ENCODE results near the gene PGAP2. TPM values are rescaled to one million over a fixed set of nuclear protein-coding genes. Genes with fewer than 3 reads are reported as not detected.

PGAP2 gene
- total and polyA plus RNA-seq, 2 of the 4 experiments (the other 2 are of a cell fraction): 10.6 to 31.3 TPM

- no peak overlapping the region for H4K5ac ChIP-seq (ENCODE audit: low read depth, low read length)
- peaks cover 11% of the 10 kb centered on the region for H3K4me1 ChIP-seq (ENCODE audit: control insufficient read depth, insufficient read depth, low read length)
- H2BK5ac ChIP-seq (ENCODE audit: low read depth, low read length, poor library complexity, severe bottlenecking): no peak overlapping the region
- no peak overlapping the region for H2BK120ac ChIP-seq (ENCODE audit: low read depth, low read length)
- no peaks in the 10 kb centered on the region for H3K9me3 ChIP-seq (ENCODE audit: control insufficient read depth, insufficient read depth, low read length)
- ChIA-PET POLR2A (ENCODE audit: unreplicated experiment) (no interaction called here), CTCF (no interaction called here)
- H4K91ac ChIP-seq (ENCODE audit: insufficient read depth, low read depth, low read length): no peak overlapping the region
- H2AFZ ChIP-seq (replicated peaks; ENCODE audit: low read length, poor library complexity): no peak overlapping the region
- no peak overlapping the region for H2AK5ac ChIP-seq (ENCODE audit: low read depth, low read length)
- no TSS peak for BruUV-seq (replicated peaks)
- no peaks in the 10 kb centered on the region for H3K27me3 ChIP-seq (ENCODE audit: control insufficient read depth, insufficient read depth, low read length)
- H3K18ac ChIP-seq (ENCODE audit: low read depth, low read length): no peak overlapping the region
- no peak overlapping the region for H2BK20ac ChIP-seq (ENCODE audit: low read depth, low read length)
- dilution Hi-C loops (cut with HindIII; ENCODE audit: low sequenced_read_pairs, unreplicated experiment): no loop called here
- intact Hi-C loops (cut with micrococcal nuclease): no loop called here
- no CpG with 5 or more reads among the region's 2 CpGs for WGBS, 2 experiments (ENCODE audit: extremely low coverage in 2 of 2, insufficient read length in 1 of 2)
- H4K8ac ChIP-seq (ENCODE audit: low read depth in 2 of 2, low read length in 2 of 2): no peak overlapping the region
- no peak overlapping the region for H2BK15ac ChIP-seq (ENCODE audit: low read depth, low read length)
- in situ Hi-C loops (cut with MboI; ENCODE audit: low sequenced_read_pairs): no loop called here
- H3K36me3 ChIP-seq (ENCODE audit: control insufficient read depth, insufficient read depth, low read length): peaks cover 12% of the 10 kb centered on the region
- TF ChIP-seq POLR2A (IDR thresholded peaks at IDR 0.05; ENCODE audit: low read depth, low read length): no peak
- no peak for TF ChIP-seq RFX5 (IDR thresholded peaks at IDR 0.05; ENCODE audit: low read depth, low read length)
- H3K56ac ChIP-seq (ENCODE audit: extremely low read depth, insufficient read depth, low read length): no peak overlapping the region
- peaks cover 46% of the 10 kb centered on the region for H3K9me1 ChIP-seq (ENCODE audit: insufficient read depth, low read length)
- no peak overlapping the region for H3K14ac ChIP-seq (replicated peaks; ENCODE audit: low read depth, low read length)
- no peak overlapping the region for H3K9ac ChIP-seq (ENCODE audit: low read depth, low read length)
- ATAC-seq (ENCODE audit: low read depth): no peak
- H2AK9ac ChIP-seq (replicated peaks; ENCODE audit: low read depth, low read length, poor library complexity): no peak overlapping the region
- H3K23ac ChIP-seq (ENCODE audit: low read depth, low read length): no peak overlapping the region
- H3K79me1 ChIP-seq (ENCODE audit: low read depth in 1 of 2, low read length in 2 of 2): peaks cover 55 to 90% of the 10 kb centered on the region in 2 experiments
- no peak overlapping the region for H3K4me2 ChIP-seq (ENCODE audit: low read depth, low read length)
- no peak for DNase-seq
- H3K4ac ChIP-seq (ENCODE audit: low read depth, low read length): no peak overlapping the region
- no peak overlapping the region for H3K27ac ChIP-seq (ENCODE audit: insufficient read depth, low read length)
- H3K4me3 ChIP-seq (ENCODE audit: insufficient read depth, low read depth, low read length): no peak overlapping the region
- H4K20me1 ChIP-seq (ENCODE audit: insufficient read depth, low read length): peaks cover 84% of the 10 kb centered on the region
Measured at GRCh38 chr11:3832816-3833215, 24.5 kb downstream of the PGAP2 start.
